Sigmoid colon (tissue), 7 donors: ENCODE measurements around the gene LARGE2. TPM values are rescaled to one million over a fixed set of nuclear protein-coding genes. Genes with fewer than 3 reads are reported as not detected.

Source experiments
- DNase-seq: peaks from one replicate; pipeline ENCODE4 v3.0.0-alpha.2; 2019
- H3K27ac ChIP-seq, 4 donors: fragments of 200-600 bp; sonication (generic); one replicate each; pipeline ENCODE4 v1.5.1; 2016 to 2019; ENCODE audit warnings: mild to moderate bottlenecking in 1 of 4
- H3K27me3 ChIP-seq, 3 donors: fragments of 200-600 bp; sonication (generic); one replicate each; pipeline ENCODE4 v1.5.1; 2019; ENCODE audit warnings: mild to moderate bottlenecking in 1 of 3
- H3K36me3 ChIP-seq, 4 donors: fragments of 200-600 bp; sonication (generic); one replicate each; pipeline ENCODE4 v1.5.1; 2016 to 2019
- H3K4me1 ChIP-seq, 4 donors: fragments of 200-600 bp; sonication (generic); one replicate each; pipeline ENCODE4 v1.5.1; 2017 to 2019
- H3K4me3 ChIP-seq, 4 donors: fragments of 200-600 bp; sonication (generic); one replicate each; pipeline ENCODE4 v1.5.1; 2017 to 2019; ENCODE audit warnings: mild to moderate bottlenecking in 2 of 4, moderate library complexity in 1 of 4
- H3K9me3 ChIP-seq, 4 donors: fragments of 200-600 bp in 3 of 4; sonication (generic) in 3 of 4; one replicate each; pipeline versions ENCODE4 v1.5.1 to v1.6.1; 2013 to 2019
- CTCF ChIP-seq, 4 experiments: fragments of 450-650 bp in 3 of 4; fragments of 200-600 bp in 1 of 4; IDR thresholded peaks; one replicate each; pipeline ENCODE4 v1.5.1; 2016 to 2019; ENCODE audit warnings: antibody characterized with exemption in 4 of 4, mild to moderate bottlenecking in 3 of 4, moderate library complexity in 2 of 4
- EP300 ChIP-seq, 4 donors: sonication (generic); formaldehyde crosslinking; IDR thresholded peaks; one replicate each; pipeline ENCODE4 v1.6.1; 2017; ENCODE audit warnings: antibody characterized with exemption in 4 of 4
- POLR2A ChIP-seq, 2 donors: fragments of 450-650 bp; IDR thresholded peaks; one replicate each; pipeline ENCODE4 v1.6.1; 2016; ENCODE audit warnings: antibody characterized with exemption in 2 of 2, mild to moderate bottlenecking in 2 of 2, moderate library complexity in 2 of 2
- POLR2AphosphoS5 ChIP-seq, 4 donors: sonication (generic); formaldehyde crosslinking; IDR thresholded peaks; one replicate each; pipeline ENCODE4 v1.6.1; 2017; ENCODE audit warnings: antibody characterized with exemption in 4 of 4
- WGBS, 2 donors: extraction: QIAGEN DNeasy Blood & Tissue Kit; methylation state at CpG; one replicate each; pipeline ENCODE4 v1.1.7; 2013; 5-methylcytosine and 5-hydroxymethylcytosine counted together
- intact Hi-C: fragments of 100-400 bp; cut with DNase I; formaldehyde crosslinking; loops from one replicate; pipeline ENCODE4 v1.15.1; 2023
- polyA plus RNA-seq, 3 donors: library from polyadenylated mRNA; stranded (reverse); fragments of 200-250 nt; gene quantifications; one replicate each; pipeline ENCODE4 v1.2.3, GENCODE V29; 2013
- total RNA-seq, 4 donors: library from RNA; depleted of rRNA; stranded (reverse); fragments of >200 nt; gene quantifications; one replicate each; pipeline ENCODE4 v1.1.0, GENCODE V29; 2016
- donor health status: healthy with polysubstance abuse.
- donor health status: Bipolar disorder and iron deficiency.
- donor health status: healthy.

Gene LARGE2
- total and polyA plus RNA-seq, 7 donors = 0.46 to 13.6 TPM; not detected in 5

- Histone ChIP-seq H3K27me3 (peaks cover 0 to 6% (median 3%) of the 10 kb centered on the region in 3 donors), H3K9me3 (no peaks in the 10 kb centered on the region), H3K27ac (no peak overlapping the region), H3K36me3 (peaks cover 0 to 11% (median 7%) of the 10 kb centered on the region in 4 donors), H3K4me1 (peaks cover 0 to 18% (median 15%) of the 10 kb centered on the region in 4 donors), H3K4me3 (peak overlapping the region; percentile 4 to 59 (median 51))
- 16 to 21% methylated on average over 43 of the region's 43 CpGs for WGBS, 2 donors
- intact Hi-C loops = no loop called here
- no peak for DNase-seq
- TF ChIP-seq POLR2A (IDR thresholded peaks at IDR 0.05) = no peak
- TF ChIP-seq CTCF (IDR thresholded peaks at IDR 0.05) = no peak
- TF ChIP-seq EP300 (IDR thresholded peaks at IDR 0.05) = no peak
- no peak for TF ChIP-seq POLR2AphosphoS5 (IDR thresholded peaks at IDR 0.05)
These were observed 36.3 kb upstream of the LARGE2 start for GRCh38 chr11:45885921-45886721.

GRCh38 chr11:45886816-45887520 lies 35.5 kb upstream of the LARGE2 start:
- Histone ChIP-seq H3K4me1 (peaks cover 0 to 9% (median 6%) of the 10 kb centered on the region in 4 donors), H3K4me3 (no peak overlapping the region), H3K36me3 (peaks cover 0 to 6% (median 1%) of the 10 kb centered on the region in 4 donors), H3K27me3 (peaks cover 0 to 6% (median 3%) of the 10 kb centered on the region in 3 donors), H3K9me3 (no peaks in the 10 kb centered on the region), H3K27ac (no peak overlapping the region)
- 91 to 94% methylated on average over 4 of the region's 4 CpGs for WGBS, 2 donors
- no peak for DNase-seq
- TF ChIP-seq POLR2AphosphoS5 (IDR thresholded peaks at IDR 0.05) (no peak), EP300 (IDR thresholded peaks at IDR 0.05) (no peak), CTCF (IDR thresholded peaks at IDR 0.05) (no peak), POLR2A (IDR thresholded peaks at IDR 0.05) (no peak)
- intact Hi-C loops = no loop called here

GRCh38 chr11:45887587-45887986 lies 34.9 kb upstream of the LARGE2 start:
- TF ChIP-seq POLR2A (IDR thresholded peaks at IDR 0.05) (no peak), EP300 (IDR thresholded peaks at IDR 0.05) (no peak), POLR2AphosphoS5 (IDR thresholded peaks at IDR 0.05) (no peak), CTCF (IDR thresholded peaks at IDR 0.05) (no peak)
- no peak overlapping the region for H3K4me3 ChIP-seq
- no peaks in the 10 kb centered on the region for H3K9me3 ChIP-seq
- H3K27me3 ChIP-seq = peaks cover 0 to 6% (median 3%) of the 10 kb centered on the region in 3 donors
- H3K27ac ChIP-seq = no peak overlapping the region
- peaks cover 0 to 8% (median 6%) of the 10 kb centered on the region in 4 donors for H3K4me1 ChIP-seq
- intact Hi-C loops = no loop called here
- DNase-seq = no peak
- 93 to 97% methylated on average over 10 of the region's 10 CpGs for WGBS, 2 donors
- H3K36me3 ChIP-seq = peaks cover 0 to 3% (median 0%) of the 10 kb centered on the region in 4 donors

GRCh38 chr11:45889555-45889954 lies 32.9 kb upstream of the LARGE2 start:
- TF ChIP-seq CTCF (IDR thresholded peaks at IDR 0.05) (no peak), EP300 (IDR thresholded peaks at IDR 0.05) (no peak), POLR2AphosphoS5 (IDR thresholded peaks at IDR 0.05) (no peak), POLR2A (IDR thresholded peaks at IDR 0.05) (no peak)
- no peak overlapping the region for H3K27ac ChIP-seq
- no peak overlapping the region for H3K4me3 ChIP-seq
- no peaks in the 10 kb centered on the region for H3K36me3 ChIP-seq
- DNase-seq = no peak
- peaks cover 0 to 8% (median 6%) of the 10 kb centered on the region in 4 donors for H3K4me1 ChIP-seq
- no peaks in the 10 kb centered on the region for H3K9me3 ChIP-seq
- H3K27me3 ChIP-seq = peaks cover 0 to 6% (median 3%) of the 10 kb centered on the region in 3 donors
- intact Hi-C loops = no loop called here
- 87 to 88% methylated on average over 8 of the region's 8 CpGs for WGBS, 2 donors
